Endodermal cell (in vitro differentiated cells): ENCODE data around the gene PHLPP1. TPM values are rescaled to one million over a fixed set of nuclear protein-coding genes. Genes with fewer than 3 reads are reported as not detected.
A peak's percentile ranks its signal among the peaks of the same experiment; 100 is the strongest.

Source experiments
- DNase-seq: peaks from one replicate; pipeline ENCODE4 v3.0.0-alpha.2; 2017
- H3K27ac ChIP-seq: 2 replicates; pipeline ENCODE4 v1.5.1; 2013; ENCODE audit warnings: mild to moderate bottlenecking, low read depth, low read length, moderate library complexity
- H3K27me3 ChIP-seq: 2 replicates; pipeline ENCODE4 v1.6.1; 2013; ENCODE audit warnings: mild to moderate bottlenecking, low read length, moderate library complexity; ENCODE audit not compliant: insufficient read depth, control insufficient read depth, poor library complexity, severe bottlenecking
- H3K36me3 ChIP-seq: 2 replicates; pipeline ENCODE4 v1.7.0; 2013; ENCODE audit warnings: mild to moderate bottlenecking, low read length, moderate library complexity; ENCODE audit not compliant: control insufficient read depth, insufficient read depth
- H3K4me1 ChIP-seq: one replicate; pipeline ENCODE4 v1.7.0; 2013; ENCODE audit warnings: low read length; ENCODE audit not compliant: control insufficient read depth, insufficient read depth
- H3K4me3 ChIP-seq: 2 replicates; pipeline ENCODE4 v1.5.1; 2013; ENCODE audit warnings: mild to moderate bottlenecking, low read length, moderate library complexity
- H3K9ac ChIP-seq: 2 replicates; pipeline ENCODE4 v1.6.1; 2013; ENCODE audit warnings: mild to moderate bottlenecking, low read length, moderate library complexity; ENCODE audit not compliant: poor library complexity, severe bottlenecking; ENCODE audit errors: extremely low read depth
- H3K9me3 ChIP-seq: 2 replicates; pipeline ENCODE4 v1.6.1; 2013; ENCODE audit warnings: mild to moderate bottlenecking, low read length, moderate library complexity; ENCODE audit not compliant: control insufficient read depth
- H3K27ac Mint-ChIP-seq: 2 replicates; pipeline ENCODE4 v1.8.0; 2020; ENCODE audit warnings: mixed read lengths
- H3K27me3 Mint-ChIP-seq: 2 replicates; pipeline ENCODE4 v1.8.0; 2021; ENCODE audit warnings: mild to moderate bottlenecking, mixed read lengths; ENCODE audit not compliant: insufficient read depth
- H3K36me3 Mint-ChIP-seq: 2 replicates; pipeline ENCODE4 v1.8.0; 2020; ENCODE audit warnings: low read depth, mixed read lengths
- H3K4me1 Mint-ChIP-seq: 2 replicates; pipeline ENCODE4 v1.8.0; 2020; ENCODE audit warnings: mixed read lengths
- H3K4me3 Mint-ChIP-seq: 2 replicates; pipeline ENCODE4 v1.8.0; 2020; ENCODE audit warnings: mild to moderate bottlenecking, moderate library complexity, mixed read lengths
- H3K9me3 Mint-ChIP-seq: 2 replicates; pipeline ENCODE4 v1.8.0; 2020; ENCODE audit warnings: mild to moderate bottlenecking, mixed read lengths
- WGBS, 2 experiments: methylation state at CpG; one replicate each; pipeline versions ENCODE4 v1.1.5 to v1.1.7; 2013; ENCODE audit warnings: missing lambda C conversion rate in 2 of 2, mixed read lengths in 1 of 2; ENCODE audit not compliant: insufficient coverage in 1 of 2, insufficient read length in 1 of 2; 5-methylcytosine and 5-hydroxymethylcytosine counted together
- total RNA-seq, 2 donors: library from RNA; stranded (reverse); fragmentation: NEBNext Ultra II Directional in 1 of 2; extraction: Animal tissue kit (Norgen Biotek cat#: 25700) in 1 of 2; gene quantifications; 2 replicates in 1 of 2; 3 replicates in 1 of 2; pipeline ENCODE4 v1.2.1, GENCODE V29; 2021
- TF ChIP-seq, protein P1 (sequence below): fragments of 200-600 bp; sonication (generic); conservative IDR thresholded peaks from 2 replicates; pipeline ENCODE4 v1.5.0; 2021; ENCODE audit warnings: antibody characterized with exemption, mild to moderate bottlenecking

Gene PHLPP1
- total RNA-seq, 2 donors from 2014 or later: 19.8 to 28.1 TPM

- Histone ChIP-seq H3K36me3 (no peaks in the 10 kb centered on the region), H3K4me1 (no peaks in the 10 kb centered on the region), H3K27me3 (peaks cover 8% of the 10 kb centered on the region), H3K4me3 (no peak overlapping the region), H3K9me3 (no peaks in the 10 kb centered on the region), H3K27ac (no peak overlapping the region), H3K9ac (no peak overlapping the region)
- H3K4me3 Mint-ChIP-seq: no peak overlapping the region
- H3K27ac Mint-ChIP-seq: no peak overlapping the region
- H3K36me3 Mint-ChIP-seq: no peaks in the 10 kb centered on the region
- peaks cover 6% of the 10 kb centered on the region for H3K27me3 Mint-ChIP-seq
- H3K4me1 Mint-ChIP-seq: no peaks in the 10 kb centered on the region
- TF ChIP-seq, protein P1, sequence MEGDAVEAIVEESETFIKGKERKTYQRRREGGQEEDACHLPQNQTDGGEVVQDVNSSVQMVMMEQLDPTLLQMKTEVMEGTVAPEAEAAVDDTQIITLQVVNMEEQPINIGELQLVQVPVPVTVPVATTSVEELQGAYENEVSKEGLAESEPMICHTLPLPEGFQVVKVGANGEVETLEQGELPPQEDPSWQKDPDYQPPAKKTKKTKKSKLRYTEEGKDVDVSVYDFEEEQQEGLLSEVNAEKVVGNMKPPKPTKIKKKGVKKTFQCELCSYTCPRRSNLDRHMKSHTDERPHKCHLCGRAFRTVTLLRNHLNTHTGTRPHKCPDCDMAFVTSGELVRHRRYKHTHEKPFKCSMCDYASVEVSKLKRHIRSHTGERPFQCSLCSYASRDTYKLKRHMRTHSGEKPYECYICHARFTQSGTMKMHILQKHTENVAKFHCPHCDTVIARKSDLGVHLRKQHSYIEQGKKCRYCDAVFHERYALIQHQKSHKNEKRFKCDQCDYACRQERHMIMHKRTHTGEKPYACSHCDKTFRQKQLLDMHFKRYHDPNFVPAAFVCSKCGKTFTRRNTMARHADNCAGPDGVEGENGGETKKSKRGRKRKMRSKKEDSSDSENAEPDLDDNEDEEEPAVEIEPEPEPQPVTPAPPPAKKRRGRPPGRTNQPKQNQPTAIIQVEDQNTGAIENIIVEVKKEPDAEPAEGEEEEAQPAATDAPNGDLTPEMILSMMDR: no peak
- no peak for DNase-seq
- WGBS, 2 experiments: 94 to 100% methylated on average over 1 to 3 of the region's 3 CpGs
- H3K9me3 Mint-ChIP-seq: no peaks in the 10 kb centered on the region
Measured at GRCh38 chr18:63007231-63007630, 291.9 kb downstream of the PHLPP1 start.

- H3K27me3 Mint-ChIP-seq: peaks cover 11% of the 10 kb centered on the region
- Histone ChIP-seq H3K36me3 (no peaks in the 10 kb centered on the region), H3K9ac (no peak overlapping the region), H3K4me3 (no peak overlapping the region), H3K27ac (no peak overlapping the region), H3K9me3 (peaks cover 10% of the 10 kb centered on the region), H3K27me3 (no peaks in the 10 kb centered on the region), H3K4me1 (no peaks in the 10 kb centered on the region)
- TF ChIP-seq, protein P1: peak; percentile 90
- no peaks in the 10 kb centered on the region for H3K36me3 Mint-ChIP-seq
- H3K4me1 Mint-ChIP-seq: peaks cover 1% of the 10 kb centered on the region
- peaks cover 17% of the 10 kb centered on the region for H3K9me3 Mint-ChIP-seq
- peak; percentile 69 for DNase-seq
- whole genome bisulfite sequencing, 2 experiments: 40% methylated on average over 2 of the region's 4 CpGs; no CpG with 5 or more reads in 1 of the 2 experiments
- H3K27ac Mint-ChIP-seq: no peak overlapping the region
- no peak overlapping the region for H3K4me3 Mint-ChIP-seq
Measured at GRCh38 chr18:63016270-63016669, 300.9 kb downstream of the PHLPP1 start.

DNA sequence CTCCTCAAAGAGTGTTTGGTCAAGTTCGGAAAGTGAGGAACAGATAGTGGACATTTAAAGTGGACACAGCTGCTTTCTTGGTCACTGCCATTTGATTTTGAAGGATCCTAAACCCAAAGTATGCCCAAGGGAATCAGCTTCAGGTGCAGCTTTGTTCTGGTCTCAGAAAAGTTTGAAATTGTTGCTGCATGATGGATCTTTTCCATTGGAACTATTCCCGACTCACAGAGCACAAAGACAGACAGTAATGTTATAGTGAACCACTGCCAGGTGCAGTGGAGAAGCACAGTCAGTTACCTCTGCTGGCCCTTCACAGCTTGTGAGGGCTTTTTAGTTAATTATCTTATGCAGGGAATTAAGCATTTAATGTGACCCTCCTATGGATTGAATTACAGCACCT is 301.7 kb downstream of the PHLPP1 start:
- 84 to 85% methylated on average over 2 of the region's 2 CpGs for WGBS, 2 experiments
- H3K27ac Mint-ChIP-seq: no peak overlapping the region
- DNase-seq: no peak
- no peak overlapping the region for H3K4me3 Mint-ChIP-seq
- Histone ChIP-seq H3K4me3 (no peak overlapping the region), H3K27ac (no peak overlapping the region), H3K27me3 (no peaks in the 10 kb centered on the region), H3K36me3 (no peaks in the 10 kb centered on the region), H3K9ac (no peak overlapping the region), H3K4me1 (no peaks in the 10 kb centered on the region), H3K9me3 (peaks cover 10% of the 10 kb centered on the region)
- peaks cover 17% of the 10 kb centered on the region for H3K9me3 Mint-ChIP-seq
- H3K4me1 Mint-ChIP-seq: peaks cover 1% of the 10 kb centered on the region
- H3K27me3 Mint-ChIP-seq: peaks cover 11% of the 10 kb centered on the region
- TF ChIP-seq, protein P1: no peak
- no peaks in the 10 kb centered on the region for H3K36me3 Mint-ChIP-seq
